Vagina (tissue), 2 donors: Measurements from ENCODE around the gene KCNQ2.

ENCODE experiments used
- CTCF ChIP-seq, 3 experiments: fragments of 450-650 bp in 2 of 3; fragments of 200-600 bp in 1 of 3; sonication (generic) in 1 of 3; IDR thresholded peaks; one replicate each; pipeline ENCODE4 v1.5.1; 2017 to 2019; ENCODE audit warnings: antibody characterized with exemption in 3 of 3, mild to moderate bottlenecking in 2 of 3, moderate library complexity in 2 of 3
- POLR2A ChIP-seq, 2 donors: fragments of 450-650 bp; IDR thresholded peaks; one replicate each; pipeline ENCODE4 v1.6.1; 2017; ENCODE audit warnings: antibody characterized with exemption in 2 of 2, mild to moderate bottlenecking in 2 of 2, moderate library complexity in 2 of 2
- POLR2AphosphoS5 ChIP-seq, 2 donors: sonication (generic); formaldehyde crosslinking; IDR thresholded peaks; one replicate each; pipeline ENCODE4 v1.9.0; 2017; ENCODE audit warnings: antibody characterized with exemption in 2 of 2, mild to moderate bottlenecking in 2 of 2, low read depth in 1 of 2; ENCODE audit not compliant: insufficient read depth in 1 of 2

GRCh38 chr20:63401384-63402110 is 70.9 kb downstream of the KCNQ2 start:
- TF ChIP-seq POLR2A (IDR thresholded peaks at IDR 0.05) (no peak), CTCF (IDR thresholded peaks at IDR 0.05) (no peak), POLR2AphosphoS5 (IDR thresholded peaks at IDR 0.05; ENCODE audit: insufficient read depth in 1 of 2, low read depth in 1 of 2) (no peak)
